ENCODE results near the gene ITGA8. TPM values are rescaled to one million over a fixed set of nuclear protein-coding genes. Genes with fewer than 3 reads are reported as not detected.
"Not testable (repeated sequence)": the region's sequence is repeated elsewhere in the genome, so short reads cannot be mapped to it uniquely, and the experiment has no call there.

ITGA8 gene
- total RNA-seq, 1 donor from 2014 or later = not detected

DNA sequence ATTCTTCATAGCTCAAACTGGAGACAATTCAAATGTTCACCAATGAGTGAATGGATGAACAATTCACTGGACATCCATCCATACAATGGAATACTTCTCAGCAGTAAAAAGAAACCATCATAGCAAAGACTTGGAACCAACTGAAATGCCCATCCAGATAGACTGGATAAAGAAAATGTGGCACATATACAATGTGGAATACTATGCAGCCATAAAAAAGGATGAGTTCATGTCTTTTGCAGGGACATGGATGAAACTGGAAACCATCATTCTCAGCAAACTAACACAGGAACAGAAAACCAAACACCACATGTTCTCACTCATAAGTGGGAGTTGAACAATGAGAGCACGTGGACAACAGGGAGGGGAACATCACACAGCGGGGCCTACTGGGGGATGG lies 136.8 kb downstream of the ITGA8 start:
- H3K4me3 Mint-ChIP-seq; H3K36me3 Mint-ChIP-seq (ENCODE audit: low read depth); H3K27me3 Mint-ChIP-seq (ENCODE audit: insufficient read depth); DNase-seq (ENCODE audit: low spot score); H3K9me3 Mint-ChIP-seq; intact Hi-C loops (cut with micrococcal nuclease); H3K27ac Mint-ChIP-seq; H3K4me1 Mint-ChIP-seq (ENCODE audit: low read depth): not testable (repeated sequence)

DNA sequence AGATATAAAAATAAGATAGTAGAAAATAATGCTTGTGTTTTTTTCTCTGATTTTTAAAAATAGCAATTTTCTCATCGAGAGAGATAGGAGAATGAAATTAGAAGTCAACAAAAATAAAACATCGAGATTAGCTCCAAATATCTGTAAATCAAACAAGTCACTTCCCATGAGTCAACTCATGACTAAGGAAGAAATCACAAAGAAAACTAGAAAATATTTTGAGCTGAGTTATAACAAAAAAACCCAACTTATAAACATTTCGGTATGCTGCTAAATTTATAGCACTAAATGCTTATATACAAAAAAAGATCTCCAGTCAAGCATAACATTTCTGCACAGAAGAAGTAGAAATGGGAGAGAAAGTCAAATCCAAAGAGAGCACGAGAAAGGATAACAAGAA lies 140.1 kb downstream of the ITGA8 start:
- H3K27ac Mint-ChIP-seq = no peak overlapping the region
- no peaks in the 10 kb centered on the region for H3K27me3 Mint-ChIP-seq (ENCODE audit: insufficient read depth)
- no peaks in the 10 kb centered on the region for H3K4me1 Mint-ChIP-seq (ENCODE audit: low read depth)
- DNase-seq (ENCODE audit: low spot score) = no peak
- H3K4me3 Mint-ChIP-seq = no peak overlapping the region
- H3K36me3 Mint-ChIP-seq (ENCODE audit: low read depth) = no peaks in the 10 kb centered on the region
- intact Hi-C loops (cut with micrococcal nuclease) = no loop called here
- no peaks in the 10 kb centered on the region for H3K9me3 Mint-ChIP-seq

GRCh38 chr10:15572531-15573045 lies 147.1 kb downstream of the ITGA8 start:
- Mint-ChIP-seq H3K27ac (no peak overlapping the region), H3K36me3 (ENCODE audit: low read depth) (no peaks in the 10 kb centered on the region), H3K9me3 (no peaks in the 10 kb centered on the region), H3K27me3 (ENCODE audit: insufficient read depth) (peaks cover 3% of the 10 kb centered on the region), H3K4me3 (no peak overlapping the region), H3K4me1 (ENCODE audit: low read depth) (no peaks in the 10 kb centered on the region)
- intact Hi-C loops (cut with micrococcal nuclease) = no loop called here
- no peak for DNase-seq (ENCODE audit: low spot score)

DNA sequence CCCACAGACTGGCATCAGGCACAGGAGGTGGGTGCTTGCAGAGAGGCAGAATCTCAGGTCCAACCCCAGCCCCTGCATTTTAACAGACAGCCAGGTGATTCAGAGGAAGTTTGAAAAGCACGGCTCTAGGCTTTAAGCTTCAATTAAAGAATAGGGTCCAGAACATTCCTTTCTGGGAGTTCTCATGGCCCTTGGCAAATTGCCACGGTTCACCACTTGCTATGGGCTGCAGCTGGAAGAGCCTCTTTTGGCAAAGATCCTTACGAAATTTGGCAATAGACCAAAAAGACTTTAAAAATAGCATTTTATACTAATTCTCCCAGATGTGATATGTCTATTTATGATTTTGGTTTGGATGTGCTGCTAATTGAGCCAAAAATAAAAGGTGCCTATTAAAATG lies 148.1 kb downstream of the ITGA8 start:
- no peak for DNase-seq (ENCODE audit: low spot score)
- Mint-ChIP-seq H3K4me3 (no peak overlapping the region), H3K36me3 (ENCODE audit: low read depth) (no peaks in the 10 kb centered on the region), H3K27ac (no peak overlapping the region), H3K27me3 (ENCODE audit: insufficient read depth) (peaks cover 3% of the 10 kb centered on the region), H3K9me3 (no peaks in the 10 kb centered on the region), H3K4me1 (ENCODE audit: low read depth) (no peaks in the 10 kb centered on the region)
- intact Hi-C loops (cut with micrococcal nuclease) = no loop called here

DNA sequence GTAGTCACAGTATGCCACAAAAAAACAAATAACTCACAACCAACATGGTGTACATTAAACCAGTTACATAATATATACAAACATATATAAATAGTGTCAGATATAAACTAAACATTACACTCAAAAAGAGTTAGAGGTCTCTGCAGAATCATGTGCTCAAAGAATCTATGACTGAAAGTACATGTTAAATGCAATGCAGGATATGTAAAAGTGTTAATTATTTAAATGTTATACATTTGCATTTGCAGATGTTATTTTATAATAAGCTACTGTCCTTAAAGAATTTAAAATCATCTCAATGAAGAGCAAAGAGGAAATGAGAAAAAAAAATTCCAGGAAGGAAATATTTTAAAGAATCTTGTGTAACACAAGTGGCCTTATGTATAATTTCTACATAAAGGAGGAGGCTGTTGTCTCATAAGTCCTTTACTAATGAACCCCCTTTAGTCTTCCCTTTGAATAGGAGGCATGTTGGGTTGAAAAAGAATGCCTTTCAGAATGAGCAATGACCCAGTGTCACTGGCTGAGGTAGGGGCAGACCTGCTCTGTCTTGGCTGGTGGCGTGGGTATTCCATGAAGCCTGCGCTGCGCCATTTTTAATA lies 148.9 kb downstream of the ITGA8 start:
- intact Hi-C loops (cut with micrococcal nuclease) = no loop called here
- no peak for DNase-seq (ENCODE audit: low spot score)
- no peaks in the 10 kb centered on the region for H3K36me3 Mint-ChIP-seq (ENCODE audit: low read depth)
- no peaks in the 10 kb centered on the region for H3K4me1 Mint-ChIP-seq (ENCODE audit: low read depth)
- no peak overlapping the region for H3K4me3 Mint-ChIP-seq
- H3K27ac Mint-ChIP-seq = no peak overlapping the region
- H3K9me3 Mint-ChIP-seq = no peaks in the 10 kb centered on the region
- peaks cover 3% of the 10 kb centered on the region for H3K27me3 Mint-ChIP-seq (ENCODE audit: insufficient read depth)

GRCh38 chr10:15567952-15568351 lies 151.8 kb downstream of the ITGA8 start:
- Mint-ChIP-seq H3K27ac (no peak overlapping the region), H3K27me3 (ENCODE audit: insufficient read depth) (peaks cover 3% of the 10 kb centered on the region), H3K4me1 (ENCODE audit: low read depth) (no peaks in the 10 kb centered on the region), H3K4me3 (no peak overlapping the region), H3K9me3 (no peaks in the 10 kb centered on the region), H3K36me3 (ENCODE audit: low read depth) (no peaks in the 10 kb centered on the region)
- no peak for DNase-seq (ENCODE audit: low spot score)
- intact Hi-C loops (cut with micrococcal nuclease) = no loop called here

- Mint-ChIP-seq H3K4me3 (no peak overlapping the region), H3K4me1 (ENCODE audit: low read depth) (no peaks in the 10 kb centered on the region), H3K36me3 (ENCODE audit: low read depth) (no peaks in the 10 kb centered on the region), H3K9me3 (no peaks in the 10 kb centered on the region), H3K27ac (no peak overlapping the region), H3K27me3 (ENCODE audit: insufficient read depth) (peaks cover 2% of the 10 kb centered on the region)
- no peak for DNase-seq (ENCODE audit: low spot score)
- intact Hi-C loops (cut with micrococcal nuclease) = no loop called here
These were observed 156.5 kb downstream of the ITGA8 start for GRCh38 chr10:15563246-15563645.

- Mint-ChIP-seq H3K4me3 (no peak overlapping the region), H3K9me3 (no peaks in the 10 kb centered on the region), H3K27ac (no peak overlapping the region), H3K4me1 (ENCODE audit: low read depth) (no peaks in the 10 kb centered on the region), H3K27me3 (ENCODE audit: insufficient read depth) (peaks cover 2% of the 10 kb centered on the region), H3K36me3 (ENCODE audit: low read depth) (no peaks in the 10 kb centered on the region)
- no peak for DNase-seq (ENCODE audit: low spot score)
- intact Hi-C loops (cut with micrococcal nuclease) = no loop called here
These were observed 157.1 kb downstream of the ITGA8 start for GRCh38 chr10:15562578-15562977.

DNA sequence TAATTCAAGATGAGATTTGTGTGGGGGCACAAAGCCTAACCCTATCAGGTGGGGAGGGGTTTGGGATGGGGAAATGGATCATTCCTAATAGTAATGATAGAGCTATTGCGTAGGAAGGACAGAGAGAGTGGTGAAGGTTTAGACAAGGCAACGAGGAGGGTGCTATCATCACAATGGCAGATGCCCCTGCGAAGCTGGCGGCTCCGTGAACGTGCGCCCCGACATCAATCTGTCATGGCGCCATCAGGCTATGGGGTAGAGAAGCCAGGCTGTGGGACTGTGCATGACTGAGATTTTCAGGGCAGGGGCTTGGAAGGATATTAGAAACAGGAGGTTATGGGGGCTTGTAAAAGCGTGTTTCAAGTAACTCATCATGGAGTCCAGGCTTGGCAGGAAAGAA lies 157.6 kb downstream of the ITGA8 start:
- intact Hi-C loops (cut with micrococcal nuclease) = no loop called here
- Mint-ChIP-seq H3K4me1 (ENCODE audit: low read depth) (no peaks in the 10 kb centered on the region), H3K27me3 (ENCODE audit: insufficient read depth) (peaks cover 2% of the 10 kb centered on the region), H3K36me3 (ENCODE audit: low read depth) (no peaks in the 10 kb centered on the region), H3K27ac (no peak overlapping the region), H3K9me3 (no peaks in the 10 kb centered on the region), H3K4me3 (no peak overlapping the region)
- no peak for DNase-seq (ENCODE audit: low spot score)

DNA sequence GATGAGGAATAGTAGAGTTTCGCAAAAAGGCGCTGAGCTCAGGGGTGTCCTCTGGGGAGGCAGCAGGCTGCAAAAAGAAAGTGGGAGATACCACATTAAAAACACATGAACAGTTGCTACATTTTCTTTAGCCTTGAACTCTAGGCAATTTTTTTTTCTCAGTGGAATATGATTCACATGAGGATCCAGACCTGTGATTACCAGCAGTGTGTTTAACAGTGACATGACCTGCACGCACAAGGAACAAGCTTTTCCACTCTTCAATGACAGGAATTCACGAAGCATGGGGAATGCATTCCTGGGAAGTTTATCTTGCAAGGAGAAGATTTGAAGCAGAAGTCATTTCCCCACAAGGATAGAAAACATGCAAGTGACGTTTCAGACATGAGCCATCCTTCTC lies 161.6 kb downstream of the ITGA8 start:
- Mint-ChIP-seq H3K4me1 (ENCODE audit: low read depth) (no peaks in the 10 kb centered on the region), H3K4me3 (no peak overlapping the region), H3K27ac (no peak overlapping the region), H3K9me3 (no peaks in the 10 kb centered on the region), H3K27me3 (ENCODE audit: insufficient read depth) (no peaks in the 10 kb centered on the region), H3K36me3 (ENCODE audit: low read depth) (no peaks in the 10 kb centered on the region)
- intact Hi-C loops (cut with micrococcal nuclease) = loop anchor here (10.0 kb wide), 1 partner anchor 123 kb away; no protein-coding TSS in a partner anchor
- DNase-seq (ENCODE audit: low spot score) = no peak

DNA sequence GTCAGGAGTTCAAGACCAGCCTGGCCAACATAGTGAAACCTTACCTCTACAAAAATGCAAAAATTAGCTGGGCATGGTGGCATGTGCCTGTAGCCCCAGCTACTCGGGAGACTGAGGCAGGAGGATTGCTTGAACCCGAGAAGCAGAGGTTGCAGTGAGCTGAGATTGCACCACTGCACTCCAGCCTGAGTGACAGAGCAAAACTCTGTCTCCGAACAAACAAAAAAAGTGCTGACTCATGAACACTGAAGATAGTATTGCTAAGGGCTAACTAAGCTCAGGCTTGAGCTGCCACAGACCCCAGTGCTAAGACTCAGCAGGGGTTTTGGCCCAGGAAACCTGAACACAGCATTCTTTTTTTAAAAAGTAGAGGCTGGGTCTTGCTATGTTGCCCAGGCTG lies 162.6 kb downstream of the ITGA8 start:
- H3K36me3 Mint-ChIP-seq (ENCODE audit: low read depth); H3K4me3 Mint-ChIP-seq; H3K9me3 Mint-ChIP-seq; H3K27ac Mint-ChIP-seq; DNase-seq (ENCODE audit: low spot score); H3K4me1 Mint-ChIP-seq (ENCODE audit: low read depth); H3K27me3 Mint-ChIP-seq (ENCODE audit: insufficient read depth): not testable (repeated sequence)
- intact Hi-C loops (cut with micrococcal nuclease) = loop anchor here (10.0 kb wide), 1 partner anchor 122 kb away; no protein-coding TSS in a partner anchor

GRCh38 chr10:15550950-15551349 lies 168.8 kb downstream of the ITGA8 start:
- no peaks in the 10 kb centered on the region for H3K9me3 Mint-ChIP-seq
- no peak overlapping the region for H3K4me3 Mint-ChIP-seq
- DNase-seq (ENCODE audit: low spot score) = no peak
- H3K4me1 Mint-ChIP-seq (ENCODE audit: low read depth) = no peaks in the 10 kb centered on the region
- intact Hi-C loops (cut with micrococcal nuclease) = loop anchor here (10.0 kb wide), 1 partner anchor 116 kb away; no protein-coding TSS in a partner anchor
- no peak overlapping the region for H3K27ac Mint-ChIP-seq
- H3K27me3 Mint-ChIP-seq (ENCODE audit: insufficient read depth) = peaks cover 3% of the 10 kb centered on the region
- no peaks in the 10 kb centered on the region for H3K36me3 Mint-ChIP-seq (ENCODE audit: low read depth)

- Mint-ChIP-seq H3K36me3 (ENCODE audit: low read depth) (no peaks in the 10 kb centered on the region), H3K9me3 (no peaks in the 10 kb centered on the region), H3K27me3 (ENCODE audit: insufficient read depth) (peaks cover 3% of the 10 kb centered on the region), H3K4me3 (no peak overlapping the region), H3K4me1 (ENCODE audit: low read depth) (no peaks in the 10 kb centered on the region), H3K27ac (no peak overlapping the region)
- no peak for DNase-seq (ENCODE audit: low spot score)
- intact Hi-C loops (cut with micrococcal nuclease) = no loop called here
These were observed 171.4 kb downstream of the ITGA8 start for GRCh38 chr10:15548331-15548730.

GRCh38 chr10:15546606-15547005 lies 173.1 kb downstream of the ITGA8 start:
- H3K36me3 Mint-ChIP-seq (ENCODE audit: low read depth) = no peaks in the 10 kb centered on the region
- H3K9me3 Mint-ChIP-seq = no peaks in the 10 kb centered on the region
- no peak overlapping the region for H3K27ac Mint-ChIP-seq

More at GRCh38 chr10:15546606-15547005, 173.1 kb downstream of the ITGA8 start:
- intact Hi-C loops (cut with micrococcal nuclease) = no loop called here
- Mint-ChIP-seq H3K27me3 (ENCODE audit: insufficient read depth) (peaks cover 3% of the 10 kb centered on the region), H3K4me1 (ENCODE audit: low read depth) (no peaks in the 10 kb centered on the region), H3K4me3 (no peak overlapping the region)
- DNase-seq (ENCODE audit: low spot score) = no peak
